Colonic mucosa (tissue), 4 donors: ENCODE measurements around the gene VSNL1. TPM values are rescaled to one million over a fixed set of nuclear protein-coding genes. Genes with fewer than 3 reads are reported as not detected.

Source experiments
- DNase-seq: peaks from one replicate; pipeline ENCODE4 v3.0.0-alpha.2; 2020
- H3K27ac ChIP-seq: fragments of 200-600 bp; one replicate; pipeline ENCODE4 v1.8.0; 2021
- H3K27me3 ChIP-seq: fragments of 200-600 bp; one replicate; pipeline ENCODE4 v1.8.0; 2021
- H3K36me3 ChIP-seq: fragments of 200-600 bp; one replicate; pipeline ENCODE4 v1.8.0; 2021
- H3K4me1 ChIP-seq: fragments of 200-600 bp; one replicate; pipeline ENCODE4 v1.8.0; 2021; ENCODE audit warnings: mild to moderate bottlenecking
- H3K4me3 ChIP-seq: fragments of 200-600 bp; one replicate; pipeline ENCODE4 v1.8.0; 2021
- H3K9ac ChIP-seq, 2 donors: one replicate each; pipeline ENCODE4 v1.7.0; 2013; ENCODE audit warnings: control low read depth in 2 of 2, low read depth in 2 of 2, low read length in 2 of 2
- H3K9me3 ChIP-seq: fragments of 200-600 bp; one replicate; pipeline ENCODE4 v1.8.0; 2021
- CTCF ChIP-seq: fragments of 200-600 bp; IDR thresholded peaks from one replicate; pipeline ENCODE4 v1.8.0; 2022; ENCODE audit warnings: antibody characterized with exemption, mild to moderate bottlenecking
- intact Hi-C: fragments of 100-400 bp; cut with DNase I; formaldehyde crosslinking; loops from one replicate; pipeline ENCODE4 v1.14.1; 2022
- total RNA-seq, 2 donors: library from RNA; stranded (reverse); fragmentation: NEBNext Ultra II Directional in 1 of 2; extraction: Animal tissue kit (Norgen Biotek cat#: 25700) in 1 of 2; gene quantifications; one replicate each; pipeline ENCODE4 v1.2.1, GENCODE V29; 2021
- donor health status: healthy.
- donor health status: DM: no; HTN: no; CAD: no.
- donor health status: DM: no; HTN: no; CAD: no.

The VSNL1 gene
- total RNA-seq, 2 donors from 2014 or later: 7.4 to 8.1 TPM

GRCh38 chr2:17614174-17614930 lies 73.9 kb downstream of the VSNL1 start:
- no peak overlapping the region for H3K4me3 ChIP-seq
- H3K9me3 ChIP-seq: no peaks in the 10 kb centered on the region
- no peaks in the 10 kb centered on the region for H3K36me3 ChIP-seq
- H3K27me3 ChIP-seq: no peaks in the 10 kb centered on the region
- intact Hi-C loops: no loop called here
- DNase-seq: no peak
- H3K9ac ChIP-seq: no peak overlapping the region
- H3K27ac ChIP-seq: no peak overlapping the region
- TF ChIP-seq CTCF: no peak
- H3K4me1 ChIP-seq: no peaks in the 10 kb centered on the region

GRCh38 chr2:17615147-17615546 lies 74.7 kb downstream of the VSNL1 start:
- Histone ChIP-seq H3K4me3 (no peak overlapping the region), H3K9me3 (no peaks in the 10 kb centered on the region), H3K9ac (no peak overlapping the region), H3K27ac (no peak overlapping the region), H3K36me3 (no peaks in the 10 kb centered on the region), H3K27me3 (no peaks in the 10 kb centered on the region), H3K4me1 (no peaks in the 10 kb centered on the region)
- DNase-seq: no peak
- intact Hi-C loops: no loop called here
- no peak for TF ChIP-seq CTCF

- H3K9ac ChIP-seq: no peak overlapping the region
- intact Hi-C loops: no loop called here
- no peaks in the 10 kb centered on the region for H3K4me1 ChIP-seq
Measured at GRCh38 chr2:17615728-17616351, 75.3 kb downstream of the VSNL1 start.

GRCh38 chr2:17616405-17616804 lies 75.9 kb downstream of the VSNL1 start:
- TF ChIP-seq CTCF: no peak
- Histone ChIP-seq H3K27ac (no peak overlapping the region), H3K9ac (no peak overlapping the region), H3K4me3 (no peak overlapping the region), H3K27me3 (no peaks in the 10 kb centered on the region), H3K4me1 (no peaks in the 10 kb centered on the region), H3K9me3 (no peaks in the 10 kb centered on the region), H3K36me3 (no peaks in the 10 kb centered on the region)
- intact Hi-C loops: no loop called here
- DNase-seq: no peak

More at GRCh38 chr2:17615728-17616351, 75.3 kb downstream of the VSNL1 start:
- no peaks in the 10 kb centered on the region for H3K27me3 ChIP-seq
- no peak for DNase-seq
- H3K27ac ChIP-seq: no peak overlapping the region
- H3K36me3 ChIP-seq: no peaks in the 10 kb centered on the region
- H3K9me3 ChIP-seq: no peaks in the 10 kb centered on the region
- no peak overlapping the region for H3K4me3 ChIP-seq
- no peak for TF ChIP-seq CTCF

GRCh38 chr2:17617516-17617915 lies 77.0 kb downstream of the VSNL1 start:
- Histone ChIP-seq H3K27me3 (no peaks in the 10 kb centered on the region), H3K4me3 (no peak overlapping the region), H3K27ac (no peak overlapping the region), H3K4me1 (no peaks in the 10 kb centered on the region), H3K9ac (no peak overlapping the region), H3K9me3 (no peaks in the 10 kb centered on the region), H3K36me3 (no peaks in the 10 kb centered on the region)
- no peak for DNase-seq
- intact Hi-C loops: no loop called here
- no peak for TF ChIP-seq CTCF
